Measurements from ENCODE around the gene KCNS3.

KCNS3 gene

DNA sequence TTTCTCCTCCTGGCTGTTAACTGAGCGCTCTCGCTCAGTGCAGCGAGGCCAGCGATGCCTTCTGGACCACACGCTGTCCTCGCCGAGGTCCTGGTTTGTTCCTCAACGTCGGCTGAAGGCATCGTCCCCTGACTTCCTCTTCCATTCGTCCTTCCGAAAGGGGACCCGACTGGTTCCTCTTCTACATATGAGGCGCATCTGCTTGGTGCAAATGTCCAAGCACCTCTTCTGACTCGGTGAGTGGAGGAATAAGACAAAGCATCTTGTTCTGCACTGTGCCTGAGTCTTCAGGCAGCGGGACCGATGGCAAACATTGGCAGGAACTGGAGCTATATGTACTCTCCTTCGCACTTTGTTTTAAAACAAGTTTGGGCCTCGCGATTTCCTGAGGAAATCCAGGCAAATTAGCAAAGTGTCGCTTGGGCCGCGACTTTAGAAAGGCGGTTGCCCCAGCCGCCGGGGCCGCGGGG, 621 bp upstream of the KCNS3 start:
- DNase-seq (ENCODE audit: low spot score), result no peak

DNA sequence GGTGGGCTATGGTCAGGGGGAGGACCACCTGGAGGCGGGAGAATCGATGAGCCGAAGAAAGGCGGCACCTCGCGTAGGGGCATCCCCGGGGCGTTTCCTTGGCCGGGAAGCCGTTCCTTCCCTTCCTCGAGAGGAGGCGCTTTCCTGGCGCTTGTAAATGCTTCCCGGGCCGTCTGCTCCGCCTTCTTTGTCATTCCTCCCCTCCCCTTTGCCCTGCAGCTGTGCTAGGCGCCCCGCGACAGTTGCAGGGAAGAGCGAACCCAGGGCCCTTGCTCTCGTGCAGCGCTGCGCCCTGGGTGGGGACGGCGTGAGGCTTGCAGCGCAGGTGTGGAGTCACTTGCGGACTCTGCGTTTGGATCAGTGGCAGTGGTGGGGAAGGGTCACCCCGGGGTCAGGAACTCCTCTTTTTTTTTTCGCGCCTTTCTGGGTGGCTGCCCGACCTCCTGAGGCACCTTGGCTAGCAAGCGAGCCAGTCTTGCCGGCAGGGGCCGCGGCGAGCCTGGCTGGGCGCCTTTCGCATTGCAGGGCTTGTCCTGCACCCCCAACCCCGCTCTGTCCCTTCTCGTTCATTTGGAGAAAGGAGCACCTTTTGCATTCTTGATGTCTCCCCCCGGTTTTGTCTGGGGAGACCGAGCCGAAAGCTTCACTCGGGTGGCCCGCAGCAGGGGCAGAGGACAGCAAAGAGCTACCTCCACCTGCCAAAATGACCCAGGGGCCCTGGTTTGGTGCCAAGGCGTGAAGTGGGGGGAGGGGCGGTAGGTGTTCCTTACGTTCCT, 858 bp downstream of the KCNS3 start:
- DNase-seq (ENCODE audit: low spot score), result peak; percentile 77

DNA sequence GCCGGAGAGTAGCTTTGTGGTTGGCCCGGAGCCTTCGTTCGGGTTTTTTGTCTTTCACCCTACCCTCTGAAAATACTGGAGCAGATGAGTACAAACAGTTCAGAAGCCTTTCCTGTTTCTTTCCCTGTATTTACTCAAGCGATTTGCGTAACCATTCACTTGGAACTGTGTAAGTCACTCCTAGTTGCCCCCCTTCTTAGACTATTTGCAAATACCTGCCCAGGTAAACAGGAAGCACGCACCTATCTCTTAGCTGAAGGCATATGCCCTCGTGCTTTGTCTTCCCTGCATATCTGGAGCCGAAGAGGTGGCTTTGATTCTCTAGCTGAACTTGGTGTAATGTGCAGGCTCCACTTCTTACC, 1.4 kb downstream of the KCNS3 start:
- no peak for DNase-seq (ENCODE audit: low spot score)

DNA sequence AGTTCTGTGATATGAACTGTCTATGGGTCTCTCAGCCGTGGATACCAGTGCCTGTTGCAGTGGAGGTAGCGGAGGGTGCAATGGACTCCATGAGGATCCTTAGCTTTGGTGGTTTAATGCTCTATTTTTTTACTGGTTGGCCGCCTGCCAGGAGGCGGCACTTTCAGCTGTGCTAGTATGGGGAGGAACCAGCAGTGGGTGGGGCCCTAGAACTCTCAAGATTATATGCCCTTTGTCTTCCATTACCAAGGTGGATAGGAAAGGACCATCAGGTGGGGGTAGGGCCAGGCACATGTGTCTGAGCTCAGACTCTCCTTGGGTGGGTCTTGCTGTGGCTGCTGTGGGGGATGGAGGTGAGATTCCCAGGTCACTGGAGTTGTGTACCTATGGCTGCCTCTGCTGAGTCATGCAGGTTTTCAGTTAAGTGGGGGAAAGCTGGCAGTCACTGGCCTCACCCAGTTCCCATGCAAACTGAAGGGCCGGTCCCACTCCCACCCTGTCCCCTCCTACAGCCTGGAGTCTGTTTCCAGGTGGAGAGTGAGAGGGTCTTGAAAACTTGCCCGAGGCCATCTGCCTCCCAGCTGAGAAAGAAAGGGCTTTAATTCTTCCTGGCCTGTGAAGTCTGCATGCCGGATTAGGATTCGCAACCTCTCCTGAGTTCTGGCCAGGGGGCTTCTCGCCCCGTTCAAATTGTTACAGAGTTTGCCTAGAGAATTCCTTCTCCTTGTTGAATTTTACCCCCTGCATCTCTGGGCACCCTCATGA, 14.5 kb downstream of the KCNS3 start:
- no peak for DNase-seq (ENCODE audit: low spot score)

DNA sequence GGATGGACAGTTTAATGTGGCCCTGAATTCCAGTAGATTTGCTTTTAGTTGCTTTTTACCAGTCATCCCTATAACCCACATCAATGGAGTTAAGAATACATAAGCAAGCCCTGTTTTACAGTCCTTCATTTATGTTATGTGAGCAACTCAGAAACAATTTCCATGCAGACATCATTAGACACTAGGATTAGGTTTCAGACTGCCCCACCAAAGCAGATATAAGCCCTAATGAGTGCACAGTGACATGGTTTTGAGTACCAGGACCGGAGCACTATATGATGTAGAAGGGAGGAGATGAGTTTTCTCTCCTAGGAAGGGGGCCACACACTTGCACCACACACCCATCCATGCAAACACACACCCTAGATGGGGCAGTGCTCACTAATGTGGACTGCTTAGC, 15.5 kb downstream of the KCNS3 start:
- DNase-seq (ENCODE audit: low spot score), result no peak

DNA sequence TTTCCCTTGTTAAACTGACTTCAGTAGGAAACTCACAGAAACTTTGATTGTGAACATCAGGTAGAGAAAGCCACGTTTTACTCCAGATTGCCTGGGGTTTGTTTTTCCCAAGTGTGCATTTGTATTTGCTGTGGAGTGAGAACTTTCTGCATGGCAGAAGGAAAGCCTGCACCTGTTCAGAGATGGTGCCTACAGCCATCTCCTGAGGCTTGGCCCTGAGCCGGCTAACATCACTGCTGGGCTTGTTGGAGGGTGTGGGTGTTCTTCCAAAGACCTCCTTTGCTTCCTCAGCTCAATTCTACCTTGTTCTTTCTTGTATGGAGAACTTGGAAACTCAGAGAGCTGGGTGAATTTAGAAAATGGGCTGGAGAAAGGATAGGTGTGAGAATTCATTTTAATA, 16.1 kb downstream of the KCNS3 start:
- no peak for DNase-seq (ENCODE audit: low spot score)

DNA sequence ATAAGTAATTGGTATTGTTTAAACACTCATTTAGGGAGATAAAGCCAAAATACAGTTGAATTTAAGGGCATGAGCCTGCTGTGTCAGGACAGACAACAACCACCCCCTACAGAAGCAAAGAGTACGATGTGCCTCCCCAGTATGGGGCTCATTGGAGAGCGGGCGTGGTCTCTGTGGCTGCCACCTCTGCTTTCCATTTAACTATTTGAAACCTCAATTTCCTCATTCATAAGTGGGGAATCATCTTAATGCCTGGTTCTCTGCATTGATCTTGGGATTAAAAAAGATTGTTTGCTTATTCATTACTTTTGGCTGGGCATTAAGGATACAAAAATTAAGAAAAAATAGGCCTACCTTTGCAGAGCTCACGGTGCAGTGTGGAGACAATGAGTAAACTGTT, 21.4 kb downstream of the KCNS3 start:
- no peak for DNase-seq (ENCODE audit: low spot score)

DNA sequence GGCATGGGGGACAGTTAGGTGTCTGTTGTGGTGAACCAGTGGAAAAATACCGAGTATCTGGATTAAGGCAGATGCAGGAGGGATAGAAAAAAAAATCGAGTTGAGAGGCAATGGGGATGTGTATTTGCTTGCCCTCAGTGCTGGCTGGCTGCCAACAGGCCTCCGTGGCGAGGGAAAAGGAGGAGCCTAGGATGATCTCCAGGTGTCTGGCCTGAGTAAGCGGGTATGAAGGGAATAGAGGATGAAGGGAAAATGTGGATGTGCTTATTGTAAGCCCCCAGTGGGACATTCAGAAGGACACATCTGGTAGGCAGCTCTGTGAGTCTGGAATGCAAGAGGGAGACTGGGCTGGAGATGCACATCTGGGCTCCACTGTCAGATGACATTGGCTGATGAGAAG, 22.8 kb downstream of the KCNS3 start:
- DNase-seq (ENCODE audit: low spot score), result peak; percentile 33

DNA sequence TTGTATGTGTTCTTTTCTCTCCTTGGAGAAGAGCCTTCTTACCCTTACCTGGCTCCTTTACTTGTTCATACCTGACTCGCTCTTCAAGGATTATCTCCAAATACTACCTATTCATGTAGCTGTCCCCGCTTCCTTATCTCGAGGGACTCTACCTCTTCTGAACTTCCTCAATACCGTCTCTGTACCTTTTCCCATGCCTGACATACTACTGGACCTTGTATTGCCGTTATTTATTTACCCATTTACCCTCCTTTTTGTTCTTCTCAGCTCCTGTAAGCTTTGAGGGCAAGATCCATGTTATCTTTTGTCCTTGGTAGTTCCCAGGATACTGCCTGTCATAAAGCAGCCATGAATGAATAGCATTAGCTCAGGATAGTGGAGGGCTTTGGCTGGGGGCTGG, 32.5 kb downstream of the KCNS3 start:
- DNase-seq (ENCODE audit: low spot score), result no peak

DNA sequence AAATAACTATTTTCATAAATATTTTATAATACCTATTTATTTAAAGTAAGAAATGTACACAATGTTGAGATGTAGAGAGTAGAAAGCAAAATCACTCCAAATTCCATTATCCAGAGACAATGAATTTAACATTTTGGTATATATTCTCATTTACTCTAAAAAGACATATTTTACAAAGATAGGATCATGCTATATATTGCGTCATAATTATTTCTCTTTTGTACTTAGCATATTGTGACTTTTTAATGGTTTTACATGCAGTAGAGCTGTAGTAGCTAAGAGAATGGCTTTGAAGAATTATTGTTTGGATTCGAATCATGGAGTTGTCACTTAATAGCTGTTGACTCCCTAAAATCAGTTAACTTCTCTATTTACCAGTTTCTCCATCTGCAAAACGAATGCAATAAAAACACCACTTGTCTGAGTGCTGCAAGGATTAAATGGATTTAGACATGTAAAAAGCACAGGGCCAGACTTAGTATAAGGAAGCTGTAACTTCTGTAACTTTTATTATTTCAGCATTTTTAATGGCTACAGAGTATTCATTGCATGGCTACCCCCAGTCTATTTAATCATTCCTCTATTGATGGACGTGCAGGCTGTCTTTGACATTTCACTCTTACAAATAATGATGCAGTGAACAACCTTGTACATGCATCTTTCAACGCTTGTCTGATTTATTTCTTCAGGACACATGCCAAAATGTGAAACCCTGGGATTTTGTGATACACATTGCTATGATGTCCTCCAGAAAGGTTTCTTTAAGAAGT, 33.2 kb downstream of the KCNS3 start:
- DNase-seq (ENCODE audit: low spot score), result no peak

DNA sequence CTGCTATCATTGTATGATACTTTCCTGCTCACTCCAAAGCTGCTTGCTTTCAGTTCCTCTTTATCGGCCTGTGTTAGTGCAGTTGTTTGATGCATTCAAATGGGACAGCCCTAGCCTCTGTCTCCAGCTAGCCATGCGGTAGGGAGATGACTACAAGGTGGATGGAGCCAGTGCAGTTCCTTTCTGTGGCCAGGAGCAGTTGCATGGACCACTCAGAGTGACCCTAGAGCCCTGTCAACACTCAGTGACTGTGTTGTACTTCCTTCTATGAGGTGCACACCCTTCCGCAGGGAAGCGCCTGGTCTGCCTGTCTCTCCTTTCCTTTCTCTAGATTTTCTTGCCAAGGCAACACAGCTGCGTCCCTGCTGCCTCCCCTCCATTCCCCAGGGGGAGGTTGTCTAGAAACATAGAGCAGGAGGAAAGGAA, 33.8 kb downstream of the KCNS3 start:
- DNase-seq (ENCODE audit: low spot score), result no peak

DNA sequence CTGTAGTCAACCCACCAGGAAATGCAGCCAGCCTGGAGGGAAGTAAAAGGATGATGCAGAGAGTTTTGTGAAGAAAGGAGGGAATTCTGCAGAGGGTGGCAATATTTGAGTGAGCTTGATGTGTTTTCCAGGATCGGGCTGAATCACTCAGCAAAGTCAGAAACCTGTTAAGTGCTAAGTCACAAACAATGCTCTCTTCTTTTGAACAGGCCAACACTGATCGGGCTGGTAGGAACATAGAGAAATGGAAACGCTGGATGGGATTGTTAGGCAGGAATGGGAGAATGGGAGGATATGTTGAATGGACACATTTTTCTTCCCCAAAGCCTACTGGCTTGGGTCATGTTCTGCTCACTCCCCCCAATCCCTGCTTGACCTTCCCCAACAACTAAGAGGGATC, 36.6 kb downstream of the KCNS3 start:
- no peak for DNase-seq (ENCODE audit: low spot score)

DNA sequence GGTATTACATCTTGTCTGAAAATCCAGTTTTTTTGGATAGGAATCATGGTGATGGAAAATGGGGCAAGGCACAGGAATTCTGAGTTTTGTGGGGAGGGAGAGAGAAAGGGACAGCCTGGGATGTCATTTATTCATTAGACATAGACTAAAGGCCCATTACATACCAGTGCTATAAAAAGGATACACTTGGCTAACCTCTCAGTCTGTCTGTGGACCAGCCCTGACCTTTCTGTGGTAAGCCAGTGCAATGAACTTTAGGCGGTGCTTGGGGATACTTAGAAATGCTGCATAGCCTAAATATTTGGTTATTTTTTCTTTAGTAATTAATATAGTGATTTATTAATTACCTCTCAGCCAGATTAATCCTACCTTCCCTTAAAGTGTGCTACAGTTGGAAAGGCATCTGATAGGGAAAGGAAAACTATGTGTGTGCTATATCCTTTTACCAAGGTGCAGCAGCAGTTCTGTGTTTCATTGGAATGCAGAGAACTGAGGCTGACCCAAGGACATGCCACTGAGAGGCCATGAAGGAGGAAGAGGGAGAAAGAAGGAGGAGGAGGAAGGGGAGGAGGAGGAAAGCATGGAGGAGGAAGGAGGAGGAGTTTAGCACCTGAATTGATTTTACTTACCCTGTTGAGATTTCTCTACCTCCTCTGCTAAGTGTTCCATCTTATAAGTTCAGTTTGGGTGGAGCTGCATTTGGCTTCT, 37.5 kb downstream of the KCNS3 start:
- no peak for DNase-seq (ENCODE audit: low spot score)

DNA sequence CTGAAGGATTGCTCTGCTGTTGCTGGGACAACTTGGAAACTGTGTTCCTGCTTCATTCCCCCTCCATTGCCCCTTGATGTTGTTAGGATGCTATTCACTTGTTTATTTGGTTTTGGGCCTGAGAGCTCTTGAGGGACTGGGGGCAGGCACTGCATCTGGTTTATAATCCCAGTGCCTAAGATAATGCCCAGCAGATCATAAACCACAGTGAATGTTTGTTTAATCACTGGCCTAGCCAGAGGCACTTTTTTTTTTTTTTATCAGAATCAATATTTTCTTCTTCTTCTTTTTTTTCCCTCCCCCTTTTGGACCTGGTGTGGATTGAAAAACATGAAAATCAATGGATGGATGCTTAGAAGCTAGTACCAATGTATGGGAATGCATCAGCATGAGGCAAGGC, 38.1 kb downstream of the KCNS3 start:
- no peak for DNase-seq (ENCODE audit: low spot score)

DNA sequence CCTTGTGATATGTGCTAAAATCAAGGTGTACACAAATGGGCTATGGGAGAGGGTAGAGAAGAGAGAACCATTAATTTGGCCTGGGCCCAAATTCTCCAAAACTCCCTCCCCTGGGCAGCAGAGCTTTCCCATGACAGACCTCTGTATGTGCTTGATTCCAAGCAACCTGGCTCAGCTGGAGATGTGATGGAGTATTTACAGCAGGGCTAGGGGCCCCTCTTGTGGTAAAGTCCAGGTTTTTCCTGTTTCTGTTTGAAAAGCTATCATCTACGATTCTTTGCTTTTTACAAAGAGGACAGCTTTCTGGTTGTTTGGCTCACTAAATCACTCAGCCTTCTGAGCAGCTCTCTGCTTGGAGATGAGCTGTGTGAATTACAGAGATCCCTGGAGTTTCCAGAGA, 40.3 kb downstream of the KCNS3 start:
- DNase-seq (ENCODE audit: low spot score), result no peak

DNA sequence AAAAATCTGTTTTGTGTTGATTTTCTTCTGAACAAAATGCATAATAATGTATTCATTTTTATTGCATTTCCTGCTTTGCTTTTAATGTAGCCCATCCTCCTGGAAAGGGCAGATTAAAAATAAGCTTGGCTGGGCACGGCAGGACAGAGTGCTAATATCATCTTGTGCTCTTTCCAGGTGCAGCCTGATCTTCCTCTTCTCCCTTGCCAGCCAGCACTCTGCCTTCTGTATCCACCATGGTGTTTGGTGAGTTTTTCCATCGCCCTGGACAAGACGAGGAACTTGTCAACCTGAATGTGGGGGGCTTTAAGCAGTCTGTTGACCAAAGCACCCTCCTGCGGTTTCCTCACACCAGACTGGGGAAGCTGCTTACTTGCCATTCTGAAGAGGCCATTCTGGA, 52.3 kb downstream of the KCNS3 start:
- no peak for DNase-seq (ENCODE audit: low spot score)

DNA sequence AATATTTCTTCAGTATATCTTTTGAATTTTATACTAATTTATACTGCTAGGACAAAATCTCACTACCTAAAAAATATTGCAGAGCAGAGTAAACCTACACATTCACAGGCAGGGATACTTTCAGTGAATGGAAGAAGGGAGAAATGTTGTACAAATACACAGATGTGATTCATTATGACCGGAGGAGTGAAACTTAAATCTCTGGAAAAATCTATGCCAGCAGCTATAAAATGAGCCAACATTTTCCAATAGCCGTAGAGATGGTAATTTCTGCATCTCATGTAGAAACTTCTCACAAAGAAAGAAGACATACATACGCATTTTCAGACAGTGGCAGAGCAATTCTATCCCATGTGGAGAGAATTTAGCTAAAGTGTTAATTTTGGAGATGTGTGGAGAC, 54.8 kb downstream of the KCNS3 start:
- DNase-seq (ENCODE audit: low spot score), result no peak

DNA sequence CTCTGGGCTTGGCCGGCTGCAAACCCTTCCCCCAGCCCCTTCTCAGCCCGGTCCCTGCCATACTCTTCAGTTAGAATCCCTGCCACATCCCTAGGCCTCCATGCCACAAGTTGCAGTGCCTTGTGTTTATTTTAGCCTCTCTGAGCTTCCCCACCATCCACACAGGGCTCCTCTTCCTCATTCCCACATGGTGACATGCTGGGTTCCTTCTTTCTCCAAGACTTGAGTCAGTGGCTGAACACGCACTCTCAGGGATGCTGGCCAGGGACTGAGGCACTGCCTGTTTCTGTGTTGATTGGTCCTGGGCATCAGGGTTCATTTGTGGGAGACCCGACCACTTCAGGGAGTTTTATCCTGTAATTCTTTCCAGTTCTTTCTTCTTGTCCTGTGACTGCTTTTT, 56.3 kb downstream of the KCNS3 start:
- DNase-seq (ENCODE audit: low spot score), result no peak

DNA sequence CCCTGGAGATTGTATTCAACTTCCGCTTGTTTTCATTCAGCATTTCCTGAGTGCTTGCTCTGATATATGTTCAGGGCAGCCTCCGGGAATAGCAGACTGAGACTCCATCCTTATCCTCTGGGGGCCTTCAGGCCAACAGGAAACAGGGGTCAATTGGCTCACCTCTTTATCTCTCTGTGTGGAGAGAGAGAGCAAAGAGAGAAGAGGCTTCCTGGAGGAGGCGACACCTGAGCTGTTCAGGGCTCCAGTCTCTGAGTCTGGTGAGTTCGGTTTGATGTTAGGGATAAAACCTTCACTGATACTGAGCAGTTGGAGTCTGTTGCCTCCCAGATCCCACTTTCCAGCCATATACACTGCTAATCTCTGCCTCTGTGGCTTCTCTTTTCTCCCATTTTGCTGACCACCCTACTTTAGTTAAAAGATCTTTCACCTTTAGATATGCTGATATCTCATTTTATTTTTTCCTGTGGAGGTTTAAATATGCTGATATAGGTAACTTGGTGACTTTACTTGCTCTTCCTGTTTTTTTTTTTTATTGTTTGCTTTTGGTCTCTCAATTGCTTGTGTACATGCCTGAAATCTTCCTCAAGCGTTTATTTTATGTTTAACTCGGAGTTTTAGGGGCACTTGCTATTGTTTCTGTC, 56.9 kb downstream of the KCNS3 start:
- DNase-seq (ENCODE audit: low spot score), result no peak

DNA sequence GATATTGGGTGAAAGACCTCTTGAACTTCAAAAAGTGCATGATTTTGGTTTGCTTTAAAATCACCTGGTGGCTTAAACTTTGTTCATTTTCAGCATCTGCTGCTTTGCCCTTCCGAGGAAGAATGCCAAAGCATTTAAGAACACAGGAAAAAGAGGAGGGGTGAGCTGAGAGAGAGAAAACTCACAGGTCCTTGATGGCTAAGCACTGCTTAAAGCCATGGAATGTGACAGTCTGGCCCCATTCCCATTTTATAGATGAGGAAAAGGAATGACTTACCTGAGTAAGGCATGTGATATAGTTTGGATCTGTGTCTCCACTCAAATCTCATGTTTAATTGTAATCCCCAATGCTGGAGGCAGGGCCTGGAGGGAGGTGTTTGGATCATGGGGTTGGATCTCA, 58.1 kb downstream of the KCNS3 start:
- no peak for DNase-seq (ENCODE audit: low spot score)

DNA sequence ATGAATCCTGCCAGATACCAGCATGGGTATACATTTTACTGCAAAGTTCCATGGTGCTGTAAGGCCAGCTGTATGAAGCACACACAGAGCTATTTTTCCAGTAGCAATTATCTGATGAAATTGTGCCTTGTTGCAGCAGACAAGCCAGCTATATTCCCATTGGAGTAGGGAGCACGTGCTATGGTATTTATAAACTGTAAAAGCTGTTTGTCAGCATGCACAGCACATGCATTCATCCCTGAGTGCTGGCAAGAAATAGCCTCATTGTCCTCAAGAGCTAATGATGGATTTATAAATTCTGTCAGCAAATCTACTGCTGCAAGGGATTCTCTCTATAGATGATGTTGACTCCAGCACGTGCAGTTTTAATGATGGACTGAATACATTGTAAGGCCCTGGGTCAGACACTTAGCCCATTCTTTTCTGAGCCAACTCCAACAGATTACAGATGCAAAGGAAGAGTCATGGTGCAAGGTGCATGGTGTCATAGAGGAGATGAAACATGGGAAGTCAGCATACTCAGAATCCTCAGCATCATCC, 61.7 kb downstream of the KCNS3 start:
- DNase-seq (ENCODE audit: low spot score), result no peak

Data from SK-N-DZ (cell line).